ENCODE measurements around the gene AXIN1. TPM values are rescaled to one million over a fixed set of nuclear protein-coding genes. Genes with fewer than 3 reads are reported as not detected.

AXIN1 gene
- total and polyA plus RNA-seq, 2 donors (not counting 1 experiment from before 2014, with no cell fraction given) = 5.1 to 18.7 TPM

- H3K9me3 ChIP-seq (ENCODE audit: control insufficient read depth, insufficient read depth, low read depth, low read length) = no peaks in the 10 kb centered on the region
- no peak overlapping the region for H2AFZ ChIP-seq (ENCODE audit: low read length)
- peaks cover 13% of the 10 kb centered on the region for H3K36me3 ChIP-seq (ENCODE audit: control insufficient read depth, insufficient read depth, low read length)
- TF ChIP-seq CTCF (conservative IDR thresholded peaks at IDR 0.05 in 1 of 2, IDR thresholded peaks at IDR 0.05 in 1 of 2; ENCODE audit: low read depth in 1 of 2, low read length in 2 of 2) (no peak), EZH2 (IDR thresholded peaks at IDR 0.05; ENCODE audit: low read length, missing control alignments) (no peak)
- H3K4me2 ChIP-seq (ENCODE audit: extremely low read depth, insufficient read depth, low read length) = no peak overlapping the region
- H3K27ac ChIP-seq (ENCODE audit: insufficient read depth, low read length) = no peak overlapping the region
- no peaks in the 10 kb centered on the region for H3K27me3 ChIP-seq (ENCODE audit: control insufficient read depth, insufficient read depth, low read length)
- no peak for DNase-seq (ENCODE audit: low read depth in 2 of 2)
- no peaks in the 10 kb centered on the region for H3K79me2 ChIP-seq (ENCODE audit: control insufficient read depth, insufficient read depth, low read length)
- H3K9ac ChIP-seq (ENCODE audit: insufficient read depth, low read length) = no peak overlapping the region
- no peaks in the 10 kb centered on the region for H3K4me1 ChIP-seq (ENCODE audit: control insufficient read depth, extremely low read depth, insufficient read depth, low read length)
- no peaks in the 10 kb centered on the region for H4K20me1 ChIP-seq (ENCODE audit: control insufficient read depth, extremely low read depth, insufficient read depth, low read length)
- H3K4me3 ChIP-seq (replicated peaks in 1 of 4; ENCODE audit: control extremely low read depth in 1 of 4, insufficient read depth in 1 of 4, low read depth in 3 of 4, low read length in 4 of 4) = no peak overlapping the region
Measured at GRCh38 chr16:305916-306626, 46.5 kb downstream of the AXIN1 start.

- no peaks in the 10 kb centered on the region for H3K4me1 ChIP-seq (ENCODE audit: control insufficient read depth, extremely low read depth, insufficient read depth, low read length)
- no peaks in the 10 kb centered on the region for H3K27me3 ChIP-seq (ENCODE audit: control insufficient read depth, insufficient read depth, low read length)
- peak in 1 of 2 donors; percentile 12 for DNase-seq (ENCODE audit: low read depth in 2 of 2)
- no peaks in the 10 kb centered on the region for H3K9me3 ChIP-seq (ENCODE audit: control insufficient read depth, insufficient read depth, low read depth, low read length)
- H3K4me2 ChIP-seq (ENCODE audit: extremely low read depth, insufficient read depth, low read length) = no peak overlapping the region
- no peaks in the 10 kb centered on the region for H4K20me1 ChIP-seq (ENCODE audit: control insufficient read depth, extremely low read depth, insufficient read depth, low read length)
- no peak overlapping the region for H3K4me3 ChIP-seq (replicated peaks in 1 of 4; ENCODE audit: control extremely low read depth in 1 of 4, insufficient read depth in 1 of 4, low read depth in 3 of 4, low read length in 4 of 4)
- no peak overlapping the region for H3K9ac ChIP-seq (ENCODE audit: insufficient read depth, low read length)
- no peaks in the 10 kb centered on the region for H3K79me2 ChIP-seq (ENCODE audit: control insufficient read depth, insufficient read depth, low read length)
- no peak for TF ChIP-seq EZH2 (IDR thresholded peaks at IDR 0.05; ENCODE audit: low read length, missing control alignments)
- TF ChIP-seq CTCF (conservative IDR thresholded peaks at IDR 0.05 in 1 of 2, IDR thresholded peaks at IDR 0.05 in 1 of 2; ENCODE audit: low read depth in 1 of 2, low read length in 2 of 2) = no peak
- no peak overlapping the region for H2AFZ ChIP-seq (ENCODE audit: low read length)
- no peak overlapping the region for H3K27ac ChIP-seq (ENCODE audit: insufficient read depth, low read length)
- H3K36me3 ChIP-seq (ENCODE audit: control insufficient read depth, insufficient read depth, low read length) = peaks cover 10% of the 10 kb centered on the region
Measured at GRCh38 chr16:303760-304505, 48.6 kb downstream of the AXIN1 start.

- DNase-seq (ENCODE audit: low read depth in 2 of 2) = no peak
- TF ChIP-seq CTCF (conservative IDR thresholded peaks at IDR 0.05 in 1 of 2, IDR thresholded peaks at IDR 0.05 in 1 of 2; ENCODE audit: low read depth in 1 of 2, low read length in 2 of 2) = no peak
- H3K4me1 ChIP-seq (ENCODE audit: control insufficient read depth, extremely low read depth, insufficient read depth, low read length) = no peaks in the 10 kb centered on the region
- no peaks in the 10 kb centered on the region for H4K20me1 ChIP-seq (ENCODE audit: control insufficient read depth, extremely low read depth, insufficient read depth, low read length)
- no peak overlapping the region for H3K4me3 ChIP-seq (replicated peaks in 1 of 4; ENCODE audit: control extremely low read depth in 1 of 4, insufficient read depth in 1 of 4, low read depth in 3 of 4, low read length in 4 of 4)
- H3K27me3 ChIP-seq (ENCODE audit: control insufficient read depth, insufficient read depth, low read length) = no peaks in the 10 kb centered on the region
- peaks cover 13% of the 10 kb centered on the region for H3K36me3 ChIP-seq (ENCODE audit: control insufficient read depth, insufficient read depth, low read length)
- H3K9ac ChIP-seq (ENCODE audit: insufficient read depth, low read length) = no peak overlapping the region
- no peak overlapping the region for H3K27ac ChIP-seq (ENCODE audit: insufficient read depth, low read length)
- no peak overlapping the region for H3K4me2 ChIP-seq (ENCODE audit: extremely low read depth, insufficient read depth, low read length)
- H2AFZ ChIP-seq (ENCODE audit: low read length) = no peak overlapping the region
- no peaks in the 10 kb centered on the region for H3K9me3 ChIP-seq (ENCODE audit: control insufficient read depth, insufficient read depth, low read depth, low read length)
- no peaks in the 10 kb centered on the region for H3K79me2 ChIP-seq (ENCODE audit: control insufficient read depth, insufficient read depth, low read length)
Measured at GRCh38 chr16:301950-302349, 50.6 kb downstream of the AXIN1 start.
